COR-L47 (cell line): ENCODE measurements around the gene SLC11A1.

Experiments used
- DNase-seq: peaks from one replicate; lab custom pipeline; 2025; lab: John Stamatoyannopoulos, UW

The SLC11A1 gene

DNA sequence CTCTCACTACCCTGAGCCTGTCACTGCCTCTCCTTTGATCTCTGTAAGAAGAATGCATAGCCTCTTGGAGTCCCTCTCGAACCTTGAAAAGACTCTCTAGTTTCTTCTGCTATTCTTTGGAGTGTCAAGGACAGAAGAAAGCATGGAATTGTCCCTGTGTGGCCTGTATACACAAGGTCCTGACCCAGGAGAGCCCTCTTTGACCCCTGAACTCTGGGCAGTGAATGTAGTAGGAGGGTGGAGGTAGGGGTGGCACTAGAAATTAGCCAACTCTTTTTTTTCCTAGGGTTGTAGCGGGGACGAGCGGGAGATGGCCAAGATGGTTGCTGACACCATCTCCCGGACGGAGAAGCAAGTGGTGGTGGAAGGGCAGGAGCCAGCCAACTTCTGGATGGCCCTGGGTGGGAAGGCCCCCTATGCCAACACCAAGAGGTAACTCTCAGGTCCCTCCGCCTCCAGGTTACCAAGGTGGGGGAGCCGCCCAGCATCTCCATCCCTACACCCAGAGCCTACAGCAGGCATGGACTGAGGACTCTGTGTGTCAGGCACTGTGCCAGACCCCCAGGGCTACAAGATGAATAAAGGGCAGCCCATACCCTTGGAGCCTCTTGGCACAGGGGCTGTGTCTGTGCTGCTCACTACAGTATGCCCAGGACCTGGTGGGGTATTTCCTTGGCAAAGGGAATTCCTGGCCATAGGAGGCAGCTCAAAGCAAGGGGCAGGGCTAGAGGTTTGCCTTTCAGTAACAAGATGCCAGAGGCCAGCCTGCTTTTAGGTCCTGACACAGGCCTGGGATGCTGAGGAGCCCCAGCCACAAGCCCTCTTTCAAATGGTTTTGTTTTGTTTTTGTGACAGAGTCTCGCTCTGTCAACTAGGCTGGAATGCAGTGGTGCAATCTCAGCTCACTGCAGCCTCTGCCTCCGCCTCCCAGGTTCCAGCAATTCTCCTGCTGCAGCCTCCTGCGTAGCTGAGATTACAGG is 53.2 kb downstream of the SLC11A1 start:
- DNase-seq: no peak

GRCh38 chr2:218436992-218437391 is 54.9 kb downstream of the SLC11A1 start:
- DNase-seq: no peak

GRCh38 chr2:218437969-218438368 is 55.9 kb downstream of the SLC11A1 start:
- DNase-seq: no peak

GRCh38 chr2:218438596-218438995 is 56.5 kb downstream of the SLC11A1 start:
- peak; percentile 39 for DNase-seq

DNA sequence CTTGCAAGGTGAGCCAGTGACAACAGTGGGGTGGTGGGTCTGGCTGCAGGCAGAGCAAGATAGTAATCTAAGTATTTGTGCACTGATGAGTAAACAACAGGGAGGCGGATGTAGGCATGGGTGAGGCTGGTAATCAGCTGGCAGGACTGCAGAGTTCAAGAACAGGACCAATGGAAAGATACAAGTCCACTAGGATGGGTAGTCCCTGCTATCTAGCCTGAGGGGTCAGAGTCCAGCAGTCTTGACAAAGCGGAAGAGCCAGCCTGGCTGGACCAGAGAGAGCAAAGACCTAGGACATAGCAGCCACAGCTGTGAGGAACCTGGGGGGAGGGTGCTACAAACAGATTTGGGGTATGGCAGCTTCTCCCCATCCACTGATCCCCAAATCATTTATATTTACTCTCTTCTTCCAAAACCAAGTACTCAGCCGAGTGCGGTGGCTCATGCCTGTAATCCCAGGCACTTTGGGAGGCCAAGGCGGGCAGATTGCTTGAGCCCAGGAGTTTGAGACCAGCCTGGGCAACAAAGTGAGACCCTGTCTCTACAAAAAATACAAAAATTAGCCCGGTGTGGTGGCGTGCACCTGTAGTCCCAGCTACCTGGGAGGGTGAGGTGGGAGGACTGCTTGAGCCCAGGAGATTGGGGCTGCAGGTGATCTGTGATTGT is 62.8 kb downstream of the SLC11A1 start:
- no peak for DNase-seq

- DNase-seq: no peak
Observed at GRCh38 chr2:218445602-218446001, 63.5 kb downstream of the SLC11A1 start.
